Vagina (tissue), 2 donors: Measurements from ENCODE around the gene TXNRD2. TPM values are rescaled to one million over a fixed set of nuclear protein-coding genes. Genes with fewer than 3 reads are reported as not detected.

Experiments used
- DNase-seq, 2 donors: peaks; one replicate each; pipeline ENCODE4 v3.0.0-alpha.2; 2017; ENCODE audit errors: extremely low spot score in 2 of 2
- H3K27ac ChIP-seq: fragments of 200-600 bp; sonication (generic); one replicate; pipeline ENCODE4 v1.5.1; 2019
- H3K27me3 ChIP-seq: fragments of 200-600 bp; sonication (generic); one replicate; pipeline ENCODE4 v1.5.1; 2019
- H3K36me3 ChIP-seq, 2 donors: fragments of 200-600 bp; sonication (generic); one replicate each; pipeline ENCODE4 v1.5.1; 2017 to 2019
- H3K4me1 ChIP-seq: fragments of 200-600 bp; sonication (generic); one replicate; pipeline ENCODE4 v1.5.1; 2019
- H3K4me3 ChIP-seq, 2 donors: fragments of 200-600 bp; sonication (generic); 1 replicate in 1 of 2; 2 replicates in 1 of 2; pipeline ENCODE4 v1.5.1; 2016 to 2019
- H3K9me3 ChIP-seq: fragments of 200-600 bp; sonication (generic); one replicate; pipeline ENCODE4 v1.5.1; 2019
- CTCF ChIP-seq, 3 experiments: fragments of 450-650 bp in 2 of 3; fragments of 200-600 bp in 1 of 3; sonication (generic) in 1 of 3; IDR thresholded peaks; one replicate each; pipeline ENCODE4 v1.5.1; 2017 to 2019; ENCODE audit warnings: antibody characterized with exemption in 3 of 3, mild to moderate bottlenecking in 2 of 3, moderate library complexity in 2 of 3
- POLR2A ChIP-seq, 2 donors: fragments of 450-650 bp; IDR thresholded peaks; one replicate each; pipeline ENCODE4 v1.6.1; 2017; ENCODE audit warnings: antibody characterized with exemption in 2 of 2, mild to moderate bottlenecking in 2 of 2, moderate library complexity in 2 of 2
- POLR2AphosphoS5 ChIP-seq, 2 donors: sonication (generic); formaldehyde crosslinking; IDR thresholded peaks; one replicate each; pipeline ENCODE4 v1.9.0; 2017; ENCODE audit warnings: antibody characterized with exemption in 2 of 2, mild to moderate bottlenecking in 2 of 2, low read depth in 1 of 2; ENCODE audit not compliant: insufficient read depth in 1 of 2
- intact Hi-C: fragments of 100-400 bp; cut with DNase I; formaldehyde crosslinking; loops from one replicate; pipeline ENCODE4 v1.15.1; 2023
- total RNA-seq: library from RNA; depleted of rRNA; stranded (reverse); fragments of >200 nt; gene quantifications from one replicate; pipeline ENCODE4 v1.2.3, GENCODE V29; 2016

The TXNRD2 gene
- total RNA-seq, 1 donor from 2014 or later: 13.5 TPM

- no peak for DNase-seq
- Histone ChIP-seq H3K27ac (no peak overlapping the region), H3K27me3 (no peaks in the 10 kb centered on the region), H3K4me1 (peaks cover 26% of the 10 kb centered on the region), H3K9me3 (no peaks in the 10 kb centered on the region), H3K4me3 (no peak overlapping the region), H3K36me3 (no peaks in the 10 kb centered on the region)
- TF ChIP-seq POLR2AphosphoS5 (IDR thresholded peaks at IDR 0.05; ENCODE audit: insufficient read depth in 1 of 2, low read depth in 1 of 2) (no peak), POLR2A (IDR thresholded peaks at IDR 0.05) (no peak), CTCF (IDR thresholded peaks at IDR 0.05) (no peak)
- intact Hi-C loops: no loop called here
Observed at GRCh38 chr22:19988965-19989724, 47.5 kb upstream of the TXNRD2 start.

GRCh38 chr22:19988331-19988808 is 46.8 kb upstream of the TXNRD2 start:
- H3K4me1 ChIP-seq: peaks cover 32% of the 10 kb centered on the region
- H3K36me3 ChIP-seq: no peaks in the 10 kb centered on the region
- no peak overlapping the region for H3K4me3 ChIP-seq
- H3K27ac ChIP-seq: no peak overlapping the region
- H3K9me3 ChIP-seq: no peaks in the 10 kb centered on the region
- intact Hi-C loops: no loop called here
- TF ChIP-seq POLR2A (IDR thresholded peaks at IDR 0.05) (no peak), CTCF (IDR thresholded peaks at IDR 0.05) (no peak), POLR2AphosphoS5 (IDR thresholded peaks at IDR 0.05; ENCODE audit: insufficient read depth in 1 of 2, low read depth in 1 of 2) (no peak)
- H3K27me3 ChIP-seq: no peaks in the 10 kb centered on the region
- no peak for DNase-seq

- peaks cover 32% of the 10 kb centered on the region for H3K4me1 ChIP-seq
- peak overlapping the region; percentile 62 for H3K27ac ChIP-seq
Observed at GRCh38 chr22:19987394-19988306, 46.0 kb upstream of the TXNRD2 start.

GRCh38 chr22:19986410-19987341 is 45.1 kb upstream of the TXNRD2 start:
- TF ChIP-seq POLR2A (IDR thresholded peaks at IDR 0.05) (peak in 1 of 2 donors; percentile 40), CTCF (IDR thresholded peaks at IDR 0.05) (no peak), POLR2AphosphoS5 (IDR thresholded peaks at IDR 0.05; ENCODE audit: insufficient read depth in 1 of 2, low read depth in 1 of 2) (peak in 1 of 2 donors; percentile 36)
- Histone ChIP-seq H3K27me3 (no peaks in the 10 kb centered on the region), H3K36me3 (no peaks in the 10 kb centered on the region), H3K9me3 (no peaks in the 10 kb centered on the region), H3K4me1 (peaks cover 32% of the 10 kb centered on the region), H3K4me3 (peak overlapping the region; percentile 57), H3K27ac (peak overlapping the region; percentile 62)
- intact Hi-C loops: no loop called here
- DNase-seq: no peak

More at GRCh38 chr22:19987394-19988306, 46.0 kb upstream of the TXNRD2 start:
- DNase-seq: no peak
- no peaks in the 10 kb centered on the region for H3K9me3 ChIP-seq
- no peak for TF ChIP-seq CTCF (IDR thresholded peaks at IDR 0.05)
- no peak for TF ChIP-seq POLR2AphosphoS5 (IDR thresholded peaks at IDR 0.05; ENCODE audit: insufficient read depth in 1 of 2, low read depth in 1 of 2)
- no peak for TF ChIP-seq POLR2A (IDR thresholded peaks at IDR 0.05)
- no peaks in the 10 kb centered on the region for H3K27me3 ChIP-seq
- intact Hi-C loops: no loop called here
- H3K4me3 ChIP-seq: peak overlapping the region; percentile 57
- H3K36me3 ChIP-seq: no peaks in the 10 kb centered on the region
